H9 (cell line): Measurements from ENCODE around the gene METTL14. TPM values are rescaled to one million over a fixed set of nuclear protein-coding genes. Genes with fewer than 3 reads are reported as not detected.

Experiments used
- DNase-seq: peaks from one replicate; pipeline ENCODE4 v3.0.0-alpha.2; 2017
- H2AFZ ChIP-seq: one replicate; pipeline ENCODE4 v1.6.1; 2013; ENCODE audit warnings: mild to moderate bottlenecking, low read length, control low read depth, moderate library complexity
- H2AK5ac ChIP-seq: 2 replicates; pipeline ENCODE4 v1.6.1; 2013; ENCODE audit warnings: low read length, control low read depth, mixed read lengths; ENCODE audit not compliant: insufficient read length
- H2BK120ac ChIP-seq: one replicate; pipeline ENCODE4 v1.6.1; 2013; ENCODE audit warnings: low read depth, mild to moderate bottlenecking, low read length, control low read depth, inconsistent platforms; ENCODE audit not compliant: poor library complexity, severe bottlenecking
- H2BK12ac ChIP-seq: 2 replicates; pipeline ENCODE4 v1.6.1; 2013; ENCODE audit warnings: low read length, control low read depth, mixed read lengths, low read depth; ENCODE audit not compliant: insufficient read length
- H2BK15ac ChIP-seq: 2 replicates; pipeline ENCODE4 v1.6.1; 2013; ENCODE audit warnings: low read depth, low read length, control low read depth
- H2BK20ac ChIP-seq: one replicate; pipeline ENCODE4 v1.6.1; 2013; ENCODE audit warnings: low read depth, mild to moderate bottlenecking, low read length, control low read depth, inconsistent platforms; ENCODE audit not compliant: poor library complexity, severe bottlenecking
- H2BK5ac ChIP-seq: 2 replicates; pipeline ENCODE4 v1.6.1; 2013; ENCODE audit warnings: low read length, control low read depth, mixed read lengths; ENCODE audit not compliant: insufficient read length
- H3K14ac ChIP-seq: 2 replicates; pipeline ENCODE4 v1.6.1; 2013; ENCODE audit warnings: low read length, control low read depth; ENCODE audit not compliant: insufficient read depth
- H3K18ac ChIP-seq: 2 replicates; pipeline ENCODE4 v1.6.1; 2013; ENCODE audit warnings: low read depth, mild to moderate bottlenecking, mixed read lengths, low read length, control low read depth; ENCODE audit not compliant: insufficient read length
- H3K23ac ChIP-seq: 2 replicates; pipeline ENCODE4 v1.6.1; 2013; ENCODE audit warnings: low read length, control low read depth, mixed read lengths, low read depth; ENCODE audit not compliant: insufficient read length
- H3K23me2 ChIP-seq: 2 replicates; pipeline ENCODE4 v1.6.1; 2013; ENCODE audit warnings: low read depth, mild to moderate bottlenecking, mixed read lengths, low read length, control low read depth; ENCODE audit not compliant: insufficient read length, poor library complexity, severe bottlenecking
- H3K27ac ChIP-seq: 2 replicates; pipeline ENCODE4 v1.5.1; 2013; ENCODE audit warnings: low read length, control low read depth, mixed read lengths, low read depth; ENCODE audit not compliant: insufficient read length
- H3K27me3 ChIP-seq: 2 replicates; pipeline ENCODE4 v1.6.1; 2013; ENCODE audit warnings: low read length, control low read depth, inconsistent platforms; ENCODE audit not compliant: insufficient read depth
- H3K4ac ChIP-seq: 2 replicates; pipeline ENCODE4 v1.6.1; 2013; ENCODE audit warnings: low read depth, mild to moderate bottlenecking, control low read depth, inconsistent platforms, low read length, moderate library complexity
- H3K4me1 ChIP-seq: 2 replicates; pipeline ENCODE4 v1.6.1; 2013; ENCODE audit warnings: low read length, control low read depth, inconsistent platforms; ENCODE audit not compliant: insufficient read depth
- H3K4me2 ChIP-seq: 2 replicates; pipeline ENCODE4 v1.6.1; 2013; ENCODE audit warnings: low read length, control low read depth, mixed read lengths; ENCODE audit not compliant: insufficient read length, insufficient read depth
- H3K56ac ChIP-seq: 2 replicates; pipeline ENCODE4 v1.6.1; 2013; ENCODE audit warnings: low read depth, mild to moderate bottlenecking, mixed read lengths, low read length, control low read depth; ENCODE audit not compliant: insufficient read length
- H3K79me1 ChIP-seq: 2 replicates; pipeline ENCODE4 v1.6.1; 2013; ENCODE audit warnings: low read depth, mild to moderate bottlenecking, moderate library complexity, low read length, control low read depth, inconsistent platforms; ENCODE audit not compliant: insufficient read depth, poor library complexity, severe bottlenecking
- H3K79me2 ChIP-seq: 2 replicates; pipeline ENCODE4 v1.6.1; 2013; ENCODE audit warnings: low read length, control low read depth, inconsistent platforms; ENCODE audit not compliant: insufficient read depth
- H3K9ac ChIP-seq: 2 replicates; pipeline ENCODE4 v1.6.1; 2013; ENCODE audit warnings: low read length, control low read depth, mixed read lengths; ENCODE audit not compliant: insufficient read length; ENCODE audit errors: extremely low read depth
- H3K9me3 ChIP-seq: one replicate; pipeline ENCODE4 v1.6.1; 2013; ENCODE audit warnings: low read depth, low read length, inconsistent platforms; ENCODE audit not compliant: control insufficient read depth
- H3T11ph ChIP-seq: one replicate; pipeline ENCODE4 v1.6.1; 2013; ENCODE audit warnings: mild to moderate bottlenecking, low read length, control low read depth, inconsistent platforms
- H4K20me1 ChIP-seq: one replicate; pipeline ENCODE4 v1.6.1; 2013; ENCODE audit not compliant: control insufficient read depth, insufficient read length, insufficient read depth
- H4K5ac ChIP-seq: 2 replicates; pipeline ENCODE4 v1.6.1; 2013; ENCODE audit warnings: low read depth, mild to moderate bottlenecking, mixed read lengths, low read length, control low read depth; ENCODE audit not compliant: insufficient read length
- H4K8ac ChIP-seq: replicated peaks from 2 replicates; pipeline ENCODE4 v1.6.1; 2013; ENCODE audit warnings: low read length, control low read depth, mixed read lengths, low read depth; ENCODE audit not compliant: insufficient read length
- H4K91ac ChIP-seq: 2 replicates; pipeline ENCODE4 v1.6.1; 2013; ENCODE audit warnings: low read depth, mild to moderate bottlenecking, moderate library complexity, mixed read lengths, low read length, control low read depth; ENCODE audit not compliant: insufficient read length
- H3K27ac Mint-ChIP-seq, 3 experiments: 2 replicates in 2 of 3; 3 replicates in 1 of 3; pipeline ENCODE4 v1.8.0; 2020 to 2021; ENCODE audit warnings: mixed read lengths in 3 of 3, mild to moderate bottlenecking in 1 of 3, moderate library complexity in 1 of 3
- H3K27me3 Mint-ChIP-seq: 2 replicates; pipeline ENCODE4 v1.8.0; 2021; ENCODE audit warnings: low read depth, mild to moderate bottlenecking, moderate library complexity, mixed read lengths
- H3K36me3 Mint-ChIP-seq, 3 experiments: 2 replicates in 2 of 3; 3 replicates in 1 of 3; pipeline ENCODE4 v1.8.0; 2020 to 2021; ENCODE audit warnings: low read depth in 3 of 3, mixed read lengths in 3 of 3; ENCODE audit not compliant: insufficient read depth in 1 of 3
- H3K4me1 Mint-ChIP-seq, 2 experiments: 2 replicates each; pipeline ENCODE4 v1.8.0; 2020; ENCODE audit warnings: mixed read lengths in 2 of 2
- H3K4me3 Mint-ChIP-seq, 2 experiments: 2 replicates in 1 of 2; 3 replicates in 1 of 2; pipeline ENCODE4 v1.8.0; 2020 to 2021; ENCODE audit warnings: mild to moderate bottlenecking in 2 of 2, mixed read lengths in 2 of 2, moderate library complexity in 1 of 2
- H3K9me3 Mint-ChIP-seq, 2 experiments: 2 replicates in 1 of 2; 3 replicates in 1 of 2; pipeline ENCODE4 v1.8.0; 2020; ENCODE audit warnings: mild to moderate bottlenecking in 2 of 2, mixed read lengths in 2 of 2, moderate library complexity in 1 of 2
- WGBS: extraction: QIAGEN DNeasy Blood & Tissue Kit; methylation state at CpG from one replicate; pipeline ENCODE4 v1.1.7; 2013; ENCODE audit warnings: missing lambda C conversion rate, low lambda C conversion rate, mixed read lengths; ENCODE audit not compliant: insufficient read length; ENCODE audit errors: extremely low coverage; 5-methylcytosine and 5-hydroxymethylcytosine counted together
- total RNA-seq: library from RNA; stranded (reverse); gene quantifications from 2 replicates; pipeline ENCODE4 v1.2.1, GENCODE V29; 2021
- TF ChIP-seq, protein P1 (sequence below): fragments of 200-600 bp; sonication (generic); conservative IDR thresholded peaks from 3 replicates; pipeline ENCODE4 v1.8.0; 2021; ENCODE audit warnings: antibody characterized with exemption, mild to moderate bottlenecking

METTL14 gene
- total RNA-seq, 1 experiment from 2014 or later: 53.3 TPM

- H3T11ph ChIP-seq: no peak overlapping the region
- no peaks in the 10 kb centered on the region for H3K79me1 ChIP-seq
- no peak overlapping the region for H2BK5ac ChIP-seq
- no peak overlapping the region for H2BK15ac ChIP-seq
- TF ChIP-seq, protein P1, sequence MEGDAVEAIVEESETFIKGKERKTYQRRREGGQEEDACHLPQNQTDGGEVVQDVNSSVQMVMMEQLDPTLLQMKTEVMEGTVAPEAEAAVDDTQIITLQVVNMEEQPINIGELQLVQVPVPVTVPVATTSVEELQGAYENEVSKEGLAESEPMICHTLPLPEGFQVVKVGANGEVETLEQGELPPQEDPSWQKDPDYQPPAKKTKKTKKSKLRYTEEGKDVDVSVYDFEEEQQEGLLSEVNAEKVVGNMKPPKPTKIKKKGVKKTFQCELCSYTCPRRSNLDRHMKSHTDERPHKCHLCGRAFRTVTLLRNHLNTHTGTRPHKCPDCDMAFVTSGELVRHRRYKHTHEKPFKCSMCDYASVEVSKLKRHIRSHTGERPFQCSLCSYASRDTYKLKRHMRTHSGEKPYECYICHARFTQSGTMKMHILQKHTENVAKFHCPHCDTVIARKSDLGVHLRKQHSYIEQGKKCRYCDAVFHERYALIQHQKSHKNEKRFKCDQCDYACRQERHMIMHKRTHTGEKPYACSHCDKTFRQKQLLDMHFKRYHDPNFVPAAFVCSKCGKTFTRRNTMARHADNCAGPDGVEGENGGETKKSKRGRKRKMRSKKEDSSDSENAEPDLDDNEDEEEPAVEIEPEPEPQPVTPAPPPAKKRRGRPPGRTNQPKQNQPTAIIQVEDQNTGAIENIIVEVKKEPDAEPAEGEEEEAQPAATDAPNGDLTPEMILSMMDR: no peak
- H3K27ac ChIP-seq: no peak overlapping the region
- Mint-ChIP-seq H3K27me3 (no peaks in the 10 kb centered on the region), H3K27ac (no peak overlapping the region; a peak in 1 of 7 replicates), H3K36me3 (peaks cover 10 to 23% (median 15%) of the 10 kb centered on the region in 3 experiments; a peak in 6 of 7 replicates), H3K4me3 (no peak overlapping the region), H3K9me3 (no peaks in the 10 kb centered on the region), H3K4me1 (peaks cover 13 to 15% of the 10 kb centered on the region in 2 experiments)
- no peak overlapping the region for H4K91ac ChIP-seq
- no peak overlapping the region for H3K9ac ChIP-seq
- no peak overlapping the region for H3K23ac ChIP-seq
- no CpG with 5 or more reads among the region's 1 CpG for WGBS
- H3K79me2 ChIP-seq: no peaks in the 10 kb centered on the region; the same call in 1 of the 2 replicates
- H3K18ac ChIP-seq: no peak overlapping the region
- no peaks in the 10 kb centered on the region for H3K4me1 ChIP-seq
- no peak overlapping the region for H3K4ac ChIP-seq
- no peak overlapping the region for H2AK5ac ChIP-seq
- no peak overlapping the region for H4K8ac ChIP-seq
- no peak overlapping the region for H3K14ac ChIP-seq
- no peaks in the 10 kb centered on the region for H4K20me1 ChIP-seq
- H4K5ac ChIP-seq: no peak overlapping the region
- no peak overlapping the region for H2BK20ac ChIP-seq
- no peak overlapping the region for H3K4me2 ChIP-seq
- no peaks in the 10 kb centered on the region for H3K9me3 ChIP-seq
- no peak overlapping the region for H3K56ac ChIP-seq
- no peaks in the 10 kb centered on the region for H3K27me3 ChIP-seq
- DNase-seq: no peak
- H3K23me2 ChIP-seq: no peaks in the 10 kb centered on the region
- H2BK12ac ChIP-seq: no peak overlapping the region
- H2AFZ ChIP-seq: no peak overlapping the region
- no peak overlapping the region for H2BK120ac ChIP-seq
These were observed 68.5 kb downstream of the METTL14 start for GRCh38 chr4:118753685-118754084.
